Neuronal stem cell (in vitro differentiated cells): ENCODE measurements around the gene FCHO1.

ENCODE experiments used
- DNase-seq: peaks from one replicate; pipeline ENCODE4 v3.0.0-alpha.2; 2013; ENCODE audit warnings: low spot score
- H2AFZ ChIP-seq: one replicate; pipeline ENCODE4 v1.6.1; 2013; ENCODE audit warnings: mild to moderate bottlenecking, low read length, inconsistent platforms
- H2AK5ac ChIP-seq: 2 replicates; pipeline ENCODE4 v1.6.1; 2013; ENCODE audit warnings: low read depth, mild to moderate bottlenecking, inconsistent platforms, low read length, moderate library complexity, mixed read lengths
- H2BK120ac ChIP-seq: 2 replicates; pipeline ENCODE4 v1.6.1; 2013; ENCODE audit warnings: low read depth, mild to moderate bottlenecking, inconsistent platforms, low read length, moderate library complexity, mixed read lengths
- H2BK12ac ChIP-seq: one replicate; pipeline ENCODE4 v1.6.1; 2013; ENCODE audit warnings: low read length, inconsistent platforms
- H2BK15ac ChIP-seq: 2 replicates; pipeline ENCODE4 v1.6.1; 2013; ENCODE audit warnings: mild to moderate bottlenecking, low read length, inconsistent platforms, mixed read lengths
- H2BK5ac ChIP-seq: one replicate; pipeline ENCODE4 v1.6.1; 2013; ENCODE audit warnings: inconsistent platforms, mild to moderate bottlenecking, low read length, moderate library complexity
- H3K14ac ChIP-seq: one replicate; pipeline ENCODE4 v1.6.1; 2013; ENCODE audit warnings: low read length, inconsistent platforms
- H3K18ac ChIP-seq: 2 replicates; pipeline ENCODE4 v1.6.1; 2013; ENCODE audit warnings: low read length, inconsistent platforms
- H3K23ac ChIP-seq: 2 replicates; pipeline ENCODE4 v1.6.1; 2013; ENCODE audit warnings: low read depth, mild to moderate bottlenecking, mixed read lengths, low read length, inconsistent platforms; ENCODE audit not compliant: poor library complexity
- H3K27ac ChIP-seq: replicated peaks from 3 replicates; pipeline ENCODE4 v1.5.1; 2013; ENCODE audit warnings: low read length, inconsistent platforms
- H3K27me3 ChIP-seq, 3 experiments: 2 replicates each; pipeline ENCODE4 v1.6.1; 2013; ENCODE audit warnings: low read length in 3 of 3, mild to moderate bottlenecking in 2 of 3, inconsistent platforms in 1 of 3, low read depth in 1 of 3, mixed read lengths in 1 of 3, moderate library complexity in 1 of 3; ENCODE audit not compliant: control insufficient read depth in 3 of 3, insufficient read depth in 3 of 3
- H3K36me3 ChIP-seq, 2 donors: replicated peaks in 1 of 2; 2 replicates each; pipeline ENCODE4 v1.6.1; 2013; ENCODE audit warnings: low read length in 2 of 2; ENCODE audit not compliant: control insufficient read depth in 2 of 2, insufficient read depth in 2 of 2
- H3K4ac ChIP-seq: 2 replicates; pipeline ENCODE4 v1.6.1; 2013; ENCODE audit warnings: inconsistent platforms, mild to moderate bottlenecking, low read length, moderate library complexity
- H3K4me1 ChIP-seq, 2 donors: 1 replicate in 1 of 2; 2 replicates in 1 of 2; pipeline ENCODE4 v1.6.1; 2013; ENCODE audit warnings: low read length in 2 of 2, low read depth in 1 of 2; ENCODE audit not compliant: control insufficient read depth in 2 of 2, insufficient read depth in 1 of 2
- H3K4me2 ChIP-seq: one replicate; pipeline ENCODE4 v1.6.1; 2013; ENCODE audit warnings: mild to moderate bottlenecking, low read length, inconsistent platforms; ENCODE audit not compliant: insufficient read depth, poor library complexity, severe bottlenecking
- H3K4me3 ChIP-seq, 2 donors: 2 replicates each; pipeline ENCODE4 v1.5.1; 2013; ENCODE audit warnings: low read length in 2 of 2, mild to moderate bottlenecking in 2 of 2, inconsistent platforms in 1 of 2, moderate library complexity in 1 of 2
- H3K79me1 ChIP-seq: one replicate; pipeline ENCODE4 v1.6.1; 2013; ENCODE audit warnings: low read depth, mild to moderate bottlenecking, inconsistent platforms, low read length, moderate library complexity
- H3K9ac ChIP-seq: one replicate; pipeline ENCODE4 v1.6.1; 2013; ENCODE audit warnings: mild to moderate bottlenecking, low read depth, low read length, inconsistent platforms; ENCODE audit not compliant: poor library complexity
- H3K9me3 ChIP-seq, 2 donors: replicated peaks in 1 of 2; 2 replicates each; pipeline versions ENCODE3 to v1.6.1; 2013; ENCODE audit warnings: low read length in 2 of 2, mild to moderate bottlenecking in 2 of 2, inconsistent platforms in 1 of 2, low read depth in 1 of 2, mixed read lengths in 1 of 2, moderate library complexity in 1 of 2; ENCODE audit not compliant: control insufficient read depth in 2 of 2, insufficient read depth in 1 of 2
- H4K8ac ChIP-seq: one replicate; pipeline ENCODE4 v1.6.1; 2013; ENCODE audit warnings: low read depth, mild to moderate bottlenecking, inconsistent platforms, low read length, moderate library complexity
- H4K91ac ChIP-seq: one replicate; pipeline ENCODE4 v1.6.1; 2013; ENCODE audit warnings: low read length, low read depth, mild to moderate bottlenecking, inconsistent platforms; ENCODE audit not compliant: poor library complexity
- WGBS, 2 donors: extraction: QIAGEN DNeasy Blood & Tissue Kit; methylation state at CpG; one replicate each; pipeline ENCODE4 v1.1.7; 2013; ENCODE audit warnings: missing lambda C conversion rate in 2 of 2, mixed read lengths in 1 of 2; ENCODE audit not compliant: insufficient read length in 2 of 2, insufficient replicate concordance in 1 of 2; ENCODE audit errors: extremely low coverage in 2 of 2; 5-methylcytosine and 5-hydroxymethylcytosine counted together

Gene FCHO1

GRCh38 chr19:17749912-17750317 lies 1.4 kb upstream of the FCHO1 start:
- H4K91ac ChIP-seq, result no peak overlapping the region
- H2AFZ ChIP-seq, result no peak overlapping the region
- H3K36me3 ChIP-seq, result no peaks in the 10 kb centered on the region
- H3K4me3 ChIP-seq, result no peak overlapping the region
- WGBS, 2 donors, result no CpG with 5 or more reads among the region's 8 CpGs
- no peak overlapping the region for H2BK12ac ChIP-seq
- no peak overlapping the region for H3K14ac ChIP-seq
- H2AK5ac ChIP-seq, result no peak overlapping the region
- H3K4me1 ChIP-seq, result peaks cover 11 to 16% of the 10 kb centered on the region in 2 donors
- peak overlapping the region; percentile 2 for H3K18ac ChIP-seq
- H3K9me3 ChIP-seq, result no peaks in the 10 kb centered on the region
- H3K9ac ChIP-seq, result no peak overlapping the region
- no peak overlapping the region for H2BK15ac ChIP-seq
- H2BK5ac ChIP-seq, result no peak overlapping the region
- no peak overlapping the region for H2BK120ac ChIP-seq
- DNase-seq, result no peak
- no peak overlapping the region for H3K4me2 ChIP-seq
- no peak overlapping the region for H3K23ac ChIP-seq
- no peaks in the 10 kb centered on the region for H3K27me3 ChIP-seq
- peaks cover 2% of the 10 kb centered on the region for H3K79me1 ChIP-seq
- H3K27ac ChIP-seq, result no peak overlapping the region
- H4K8ac ChIP-seq, result no peak overlapping the region
- no peak overlapping the region for H3K4ac ChIP-seq

- no peak overlapping the region for H4K91ac ChIP-seq
Measured at GRCh38 chr19:17751912-17752273, 616 bp downstream of the FCHO1 start.

GRCh38 chr19:17752865-17753639 lies 1.8 kb downstream of the FCHO1 start:
- Histone ChIP-seq H4K8ac (no peak overlapping the region), H2AFZ (no peak overlapping the region), H2BK120ac (no peak overlapping the region), H3K4me2 (no peak overlapping the region), H3K4me1 (peaks cover 23 to 33% of the 10 kb centered on the region in 2 donors), H3K36me3 (no peaks in the 10 kb centered on the region), H2AK5ac (no peak overlapping the region), H3K27ac (no peak overlapping the region), H3K14ac (no peak overlapping the region), H3K27me3 (no peaks in the 10 kb centered on the region), H2BK12ac (no peak overlapping the region), H3K79me1 (peaks cover 4% of the 10 kb centered on the region), H3K4ac (no peak overlapping the region), H3K23ac (no peak overlapping the region), H3K9me3 (no peaks in the 10 kb centered on the region), H2BK15ac (no peak overlapping the region), H3K9ac (no peak overlapping the region), H3K4me3 (no peak overlapping the region), H3K18ac (no peak overlapping the region), H4K91ac (no peak overlapping the region), H2BK5ac (no peak overlapping the region)
- no peak for DNase-seq
- no CpG with 5 or more reads among the region's 7 CpGs for WGBS, 2 donors

More at GRCh38 chr19:17751912-17752273, 616 bp downstream of the FCHO1 start:
- no peaks in the 10 kb centered on the region for H3K27me3 ChIP-seq
- peaks cover 23 to 33% of the 10 kb centered on the region in 2 donors for H3K4me1 ChIP-seq
- H3K23ac ChIP-seq, result no peak overlapping the region
- no peak overlapping the region for H3K18ac ChIP-seq
- no peak overlapping the region for H2BK120ac ChIP-seq
- H3K4me2 ChIP-seq, result no peak overlapping the region
- WGBS, 2 donors, result no CpG with 5 or more reads among the region's 2 CpGs
- peak overlapping the region; percentile 81 for H2BK15ac ChIP-seq
- no peak for DNase-seq
- H3K79me1 ChIP-seq, result peaks cover 4% of the 10 kb centered on the region
- no peak overlapping the region for H2AFZ ChIP-seq
- H3K9ac ChIP-seq, result no peak overlapping the region
- no peaks in the 10 kb centered on the region for H3K36me3 ChIP-seq
- no peaks in the 10 kb centered on the region for H3K9me3 ChIP-seq
- no peak overlapping the region for H3K4me3 ChIP-seq
- no peak overlapping the region for H3K14ac ChIP-seq
- no peak overlapping the region for H2BK12ac ChIP-seq
- H2AK5ac ChIP-seq, result peak overlapping the region; percentile 78
- H2BK5ac ChIP-seq, result no peak overlapping the region
- H4K8ac ChIP-seq, result no peak overlapping the region
- H3K27ac ChIP-seq, result no peak overlapping the region
- no peak overlapping the region for H3K4ac ChIP-seq

GRCh38 chr19:17753976-17754375 lies 2.7 kb downstream of the FCHO1 start:
- H2AK5ac ChIP-seq, result no peak overlapping the region
- H3K14ac ChIP-seq, result no peak overlapping the region
- H3K9me3 ChIP-seq, result no peaks in the 10 kb centered on the region
- no peak overlapping the region for H2BK120ac ChIP-seq
- no peaks in the 10 kb centered on the region for H3K27me3 ChIP-seq
- H4K8ac ChIP-seq, result no peak overlapping the region
- H4K91ac ChIP-seq, result no peak overlapping the region
- H3K4me1 ChIP-seq, result peaks cover 23 to 33% of the 10 kb centered on the region in 2 donors
- no peak overlapping the region for H2AFZ ChIP-seq
- H3K27ac ChIP-seq, result no peak overlapping the region
- no peak overlapping the region for H3K23ac ChIP-seq
- H2BK12ac ChIP-seq, result no peak overlapping the region
- no peak overlapping the region for H3K18ac ChIP-seq
- no peak overlapping the region for H3K9ac ChIP-seq
- H3K4me2 ChIP-seq, result no peak overlapping the region
- peaks cover 4% of the 10 kb centered on the region for H3K79me1 ChIP-seq
- DNase-seq, result no peak
- H3K4ac ChIP-seq, result no peak overlapping the region
- no peaks in the 10 kb centered on the region for H3K36me3 ChIP-seq
- WGBS, 2 donors, result no CpG with 5 or more reads among the region's 9 CpGs
- H2BK5ac ChIP-seq, result no peak overlapping the region
- peak overlapping the region in 1 of 2 donors; percentile 56 for H3K4me3 ChIP-seq
- H2BK15ac ChIP-seq, result peak overlapping the region; percentile 0
